Ascending aorta (tissue), 2 donors: ENCODE measurements around the gene H6PD. TPM values are rescaled to one million over a fixed set of nuclear protein-coding genes. Genes with fewer than 3 reads are reported as not detected.

Source experiments
- DNase-seq, 2 donors: peaks; one replicate each; pipeline ENCODE4 v3.0.0-alpha.2; 2019; ENCODE audit warnings: low spot score in 2 of 2
- H3K27ac ChIP-seq, 2 donors: fragments of 200-600 bp; sonication (generic); one replicate each; pipeline ENCODE4 v1.5.1; 2016 to 2017; ENCODE audit warnings: mild to moderate bottlenecking in 1 of 2
- H3K27me3 ChIP-seq: fragments of 200-600 bp; sonication (generic); one replicate; pipeline ENCODE4 v1.5.1; 2017
- H3K36me3 ChIP-seq, 2 donors: fragments of 200-600 bp; sonication (generic); one replicate each; pipeline ENCODE4 v1.5.1; 2016
- H3K4me1 ChIP-seq, 2 donors: fragments of 200-600 bp; sonication (generic); one replicate each; pipeline ENCODE4 v1.5.1; 2016 to 2017; ENCODE audit warnings: mild to moderate bottlenecking in 1 of 2
- H3K4me3 ChIP-seq, 2 donors: fragments of 200-600 bp; sonication (generic); one replicate each; pipeline ENCODE4 v1.5.1; 2016 to 2017; ENCODE audit warnings: mild to moderate bottlenecking in 1 of 2
- H3K9me3 ChIP-seq, 2 donors: fragments of 200-600 bp; sonication (generic); one replicate each; pipeline ENCODE4 v1.5.1; 2016
- intact Hi-C: fragments of 100-400 bp; cut with DNase I; formaldehyde crosslinking; loops from one replicate; pipeline ENCODE4 v1.15.1; 2023
- total RNA-seq: library from RNA; depleted of rRNA; stranded (reverse); fragments of >200 nt; gene quantifications from one replicate; pipeline ENCODE4 v1.1.0, GENCODE V29; 2016
- TF ChIP-seq, protein P1 (sequence below), 3 experiments: fragments of 200-600 bp in 2 of 3; fragments of 450-650 bp in 1 of 3; sonication (generic) in 2 of 3; IDR thresholded peaks; one replicate each; pipeline ENCODE4 v1.5.1; 2016 to 2019; ENCODE audit warnings: antibody characterized with exemption in 3 of 3, mild to moderate bottlenecking in 1 of 3, moderate library complexity in 1 of 3

H6PD gene
- total RNA-seq, 1 donor from 2014 or later = 56.8 TPM

DNA sequence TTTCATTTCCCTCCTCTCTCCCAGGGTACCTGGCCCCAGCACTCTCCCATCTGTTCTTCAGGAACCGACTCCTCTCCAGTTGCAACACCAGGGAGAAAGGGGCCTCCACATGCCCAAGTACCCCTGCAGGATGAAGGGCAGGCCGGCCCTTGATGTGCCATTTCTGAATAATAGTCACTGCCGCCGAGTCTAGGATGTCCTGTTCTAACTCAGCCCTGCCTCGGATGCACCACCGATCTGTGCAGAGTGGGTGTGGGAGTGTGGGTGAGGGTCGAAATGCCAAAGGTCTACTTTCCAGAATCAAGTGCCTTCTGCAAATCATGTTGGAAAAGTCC lies 32.7 kb downstream of the H6PD start:
- H3K4me1 ChIP-seq = peaks cover 3 to 7% of the 10 kb centered on the region in 2 donors
- H3K4me3 ChIP-seq = no peak overlapping the region
- no peaks in the 10 kb centered on the region for H3K27me3 ChIP-seq
- no peak for DNase-seq
- no peaks in the 10 kb centered on the region for H3K9me3 ChIP-seq
- peaks cover 43 to 52% of the 10 kb centered on the region in 2 donors for H3K36me3 ChIP-seq
- H3K27ac ChIP-seq = no peak overlapping the region
- intact Hi-C loops = loop anchor here (1.0 to 10.0 kb wide), 4 partner anchors 23 to 307 kb away; no protein-coding TSS in a partner anchor
- TF ChIP-seq, protein P1, sequence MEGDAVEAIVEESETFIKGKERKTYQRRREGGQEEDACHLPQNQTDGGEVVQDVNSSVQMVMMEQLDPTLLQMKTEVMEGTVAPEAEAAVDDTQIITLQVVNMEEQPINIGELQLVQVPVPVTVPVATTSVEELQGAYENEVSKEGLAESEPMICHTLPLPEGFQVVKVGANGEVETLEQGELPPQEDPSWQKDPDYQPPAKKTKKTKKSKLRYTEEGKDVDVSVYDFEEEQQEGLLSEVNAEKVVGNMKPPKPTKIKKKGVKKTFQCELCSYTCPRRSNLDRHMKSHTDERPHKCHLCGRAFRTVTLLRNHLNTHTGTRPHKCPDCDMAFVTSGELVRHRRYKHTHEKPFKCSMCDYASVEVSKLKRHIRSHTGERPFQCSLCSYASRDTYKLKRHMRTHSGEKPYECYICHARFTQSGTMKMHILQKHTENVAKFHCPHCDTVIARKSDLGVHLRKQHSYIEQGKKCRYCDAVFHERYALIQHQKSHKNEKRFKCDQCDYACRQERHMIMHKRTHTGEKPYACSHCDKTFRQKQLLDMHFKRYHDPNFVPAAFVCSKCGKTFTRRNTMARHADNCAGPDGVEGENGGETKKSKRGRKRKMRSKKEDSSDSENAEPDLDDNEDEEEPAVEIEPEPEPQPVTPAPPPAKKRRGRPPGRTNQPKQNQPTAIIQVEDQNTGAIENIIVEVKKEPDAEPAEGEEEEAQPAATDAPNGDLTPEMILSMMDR (IDR thresholded peaks at IDR 0.05) = no peak

DNA sequence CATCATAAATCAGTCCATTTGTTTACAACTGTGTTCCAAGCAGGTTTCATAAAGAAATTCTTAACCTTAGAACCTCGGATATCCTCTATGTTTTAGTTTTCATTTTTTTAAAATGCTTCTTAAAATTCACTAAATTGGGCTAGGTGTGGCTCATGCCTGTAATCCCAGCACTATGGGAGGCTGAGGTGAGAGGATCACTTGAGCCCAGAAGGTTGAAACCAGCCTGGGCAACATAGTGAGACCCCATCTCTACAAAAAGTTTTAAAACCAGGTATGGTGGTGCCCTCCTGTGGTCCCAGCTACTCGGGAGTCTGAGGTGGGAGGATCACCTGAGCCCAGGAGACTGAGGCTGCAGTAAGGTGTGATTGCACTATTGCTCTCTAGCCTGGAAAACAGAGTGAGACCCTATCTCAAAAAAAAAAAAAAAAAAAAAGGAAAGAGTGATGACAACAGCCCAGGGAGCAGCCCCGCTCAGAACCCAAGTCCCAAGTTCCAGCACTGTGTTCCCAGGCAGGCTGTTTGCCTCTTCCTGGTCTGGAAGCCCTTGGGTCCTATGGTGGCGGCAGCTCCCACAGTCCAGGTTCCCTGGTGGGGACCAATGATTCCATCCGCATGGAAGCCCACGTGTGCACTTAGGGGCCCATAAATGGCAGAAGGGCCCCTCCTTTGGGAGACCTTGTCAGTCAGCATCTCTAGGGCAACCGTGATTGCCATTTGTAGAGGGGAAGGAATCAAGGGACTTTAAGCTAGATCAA lies 33.4 kb downstream of the H6PD start:
- no peak for DNase-seq
- H3K27me3 ChIP-seq = no peaks in the 10 kb centered on the region
- H3K36me3 ChIP-seq = peaks cover 36 to 46% of the 10 kb centered on the region in 2 donors
- peaks cover 3 to 7% of the 10 kb centered on the region in 2 donors for H3K4me1 ChIP-seq
- no peaks in the 10 kb centered on the region for H3K9me3 ChIP-seq
- H3K4me3 ChIP-seq = no peak overlapping the region
- H3K27ac ChIP-seq = no peak overlapping the region
- intact Hi-C loops = loop anchor here (1.0 to 10.0 kb wide), 4 partner anchors 23 to 307 kb away; no protein-coding TSS in a partner anchor
- TF ChIP-seq, protein P1 (IDR thresholded peaks at IDR 0.05) = no peak

DNA sequence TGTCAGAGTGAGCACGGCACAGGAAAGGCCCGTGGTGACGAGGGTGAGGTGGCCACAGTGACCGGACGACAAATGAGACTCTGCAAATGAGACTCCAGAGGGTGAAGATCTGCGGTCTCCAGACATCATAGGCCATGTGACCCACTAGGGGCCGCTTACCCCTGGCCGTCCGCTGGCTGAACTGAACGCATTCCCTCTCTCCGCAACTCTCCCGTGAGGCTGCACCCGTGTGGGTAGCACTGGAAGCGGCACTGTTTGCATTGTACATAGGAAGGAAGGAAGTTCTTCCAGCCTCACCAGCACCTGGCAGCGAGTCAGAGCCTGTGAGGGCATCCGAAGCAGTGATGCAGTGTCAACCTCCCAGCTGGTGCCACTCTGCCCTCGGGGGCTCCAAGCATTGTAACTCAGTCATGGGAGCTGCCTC lies 34.5 kb downstream of the H6PD start:
- Histone ChIP-seq H3K4me3 (no peak overlapping the region), H3K36me3 (peaks cover 29 to 35% of the 10 kb centered on the region in 2 donors), H3K27me3 (no peaks in the 10 kb centered on the region), H3K9me3 (no peaks in the 10 kb centered on the region), H3K4me1 (peaks cover 3 to 7% of the 10 kb centered on the region in 2 donors), H3K27ac (no peak overlapping the region)
- intact Hi-C loops = loop anchor here (10.0 kb wide), 1 partner anchor 306 kb away; no protein-coding TSS in a partner anchor
- TF ChIP-seq, protein P1 (IDR thresholded peaks at IDR 0.05) = no peak
- DNase-seq = no peak

DNA sequence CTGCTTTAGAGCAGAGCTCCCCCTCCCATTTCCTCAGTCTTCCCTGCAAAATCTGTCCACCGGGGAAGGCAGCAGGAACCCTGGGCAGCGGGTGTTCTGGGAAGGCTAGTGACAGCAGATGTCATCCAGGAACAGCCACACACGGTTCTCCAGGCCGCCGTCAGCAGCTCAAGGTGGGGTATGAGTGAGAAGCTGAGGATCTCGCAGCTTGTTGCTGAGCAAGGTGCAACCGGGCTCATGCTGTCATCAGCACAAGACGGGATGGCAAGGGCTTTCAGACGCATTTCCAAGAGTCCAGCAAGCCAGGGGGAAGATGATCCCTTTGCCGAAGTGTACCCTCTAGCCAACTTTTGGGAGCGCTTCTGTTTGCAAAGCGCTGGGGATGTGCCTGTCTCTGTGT lies 35.1 kb downstream of the H6PD start:
- Histone ChIP-seq H3K9me3 (no peaks in the 10 kb centered on the region), H3K27ac (no peak overlapping the region), H3K4me3 (no peak overlapping the region), H3K27me3 (no peaks in the 10 kb centered on the region), H3K36me3 (peaks cover 23 to 29% of the 10 kb centered on the region in 2 donors), H3K4me1 (peaks cover 3 to 7% of the 10 kb centered on the region in 2 donors)
- TF ChIP-seq, protein P1 (IDR thresholded peaks at IDR 0.05) = no peak
- DNase-seq = no peak
- intact Hi-C loops = loop anchor here (10.0 kb wide), 1 partner anchor 305 kb away; no protein-coding TSS in a partner anchor

DNA sequence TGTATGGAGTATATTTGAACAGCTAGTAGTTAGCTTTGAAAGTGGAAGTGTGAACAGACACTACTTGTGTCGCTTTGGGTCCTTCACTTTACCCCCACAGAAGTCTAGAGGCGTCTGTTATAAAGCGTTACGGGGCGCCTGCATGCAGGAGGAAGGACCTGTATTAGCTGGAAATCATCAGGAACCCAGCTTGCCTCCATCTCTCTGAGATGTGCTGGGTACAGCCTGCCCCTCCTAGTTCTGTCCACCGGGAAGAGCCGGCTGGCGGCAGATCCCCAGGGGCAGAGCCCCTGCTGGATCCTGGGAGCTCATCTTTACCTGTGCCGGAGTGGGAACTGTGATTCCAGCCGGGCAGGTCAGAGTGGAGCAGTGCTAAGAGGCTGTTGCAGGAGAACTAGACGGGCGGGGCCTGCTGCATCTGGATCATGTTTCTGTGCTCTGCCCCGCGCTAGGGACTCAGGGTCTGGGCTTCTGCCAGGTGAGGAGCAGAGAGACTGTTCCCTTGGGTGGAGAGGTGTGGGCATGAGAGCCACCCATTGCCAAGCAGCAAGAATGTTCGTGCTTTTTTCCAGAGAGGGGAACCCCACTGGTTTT lies 35.8 kb downstream of the H6PD start:
- Histone ChIP-seq H3K27ac (no peak overlapping the region), H3K4me3 (no peak overlapping the region), H3K4me1 (peaks cover 3 to 7% of the 10 kb centered on the region in 2 donors), H3K36me3 (peaks cover 16 to 25% of the 10 kb centered on the region in 2 donors), H3K27me3 (no peaks in the 10 kb centered on the region), H3K9me3 (no peaks in the 10 kb centered on the region)
- TF ChIP-seq, protein P1 (IDR thresholded peaks at IDR 0.05) = no peak
- no peak for DNase-seq
- intact Hi-C loops = no loop called here
